Common myeloid progenitor, CD34-positive (primary cell): ENCODE results near the gene ADARB2.
A peak's percentile ranks its signal among the peaks of the same experiment; 100 is the strongest.

Experiments used
- CTCF ChIA-PET: fragments of 350-600 bp; sonication (Branson Sonifier 250); formaldehyde crosslinking; loops from one replicate; lab custom pipeline; 2021; ENCODE audit warnings: antibody characterized with exemption; lab: Charles Lee
- POLR2A ChIA-PET: fragments of 350-600 bp; sonication (Branson Sonifier 250); formaldehyde crosslinking; loops from one replicate; lab custom pipeline; 2021; ENCODE audit warnings: antibody characterized with exemption; lab: Charles Lee
- DNase-seq, 3 donors: peaks; one replicate each; pipeline versions ENCODE4 v3.0.0 to v3.0.0-alpha.2; 2013
- H3K27ac ChIP-seq, 2 experiments: 1 replicate in 1 of 2; 2 replicates in 1 of 2; pipeline ENCODE4 v1.7.0; 2013; ENCODE audit warnings: inconsistent platforms in 2 of 2, low read length in 2 of 2, mild to moderate bottlenecking in 2 of 2, low read depth in 1 of 2, moderate library complexity in 1 of 2; ENCODE audit not compliant: severe bottlenecking in 2 of 2, insufficient read depth in 1 of 2, poor library complexity in 1 of 2
- H3K27me3 ChIP-seq, 5 experiments: replicated peaks in 2 of 5; 1 replicate in 3 of 5; 2 replicates in 2 of 5; pipeline versions ENCODE4 v1.6.1 to v1.7.0; 2013; ENCODE audit warnings: low read length in 4 of 5, mild to moderate bottlenecking in 2 of 5, moderate library complexity in 2 of 5, inconsistent platforms in 1 of 5; ENCODE audit not compliant: insufficient read depth in 5 of 5, control insufficient read depth in 4 of 5
- H3K36me3 ChIP-seq, 4 experiments: 1 replicate in 2 of 4; 2 replicates in 2 of 4; pipeline versions ENCODE4 v1.6.1 to v1.7.0; 2013; ENCODE audit warnings: low read length in 3 of 4, control low read depth in 1 of 4, mild to moderate bottlenecking in 1 of 4; ENCODE audit not compliant: control insufficient read depth in 4 of 4, insufficient read depth in 4 of 4
- H3K4me1 ChIP-seq, 4 experiments: 1 replicate in 3 of 4; 2 replicates in 1 of 4; pipeline versions ENCODE4 v1.6.1 to v1.7.1; 2013; ENCODE audit warnings: low read length in 3 of 4, mild to moderate bottlenecking in 3 of 4, control low read depth in 1 of 4, inconsistent platforms in 1 of 4, moderate library complexity in 1 of 4; ENCODE audit not compliant: control insufficient read depth in 4 of 4, insufficient read depth in 4 of 4; ENCODE audit errors: control extremely low read depth in 1 of 4
- H3K4me3 ChIP-seq, 7 experiments: 1 replicate in 4 of 7; 2 replicates in 3 of 7; pipeline versions ENCODE4 v1.5.1 to v1.7.0; 2013; ENCODE audit warnings: mild to moderate bottlenecking in 7 of 7, low read length in 6 of 7, moderate library complexity in 6 of 7, inconsistent platforms in 2 of 7, low read depth in 2 of 7, control low read depth in 1 of 7; ENCODE audit not compliant: insufficient read depth in 4 of 7, control insufficient read depth in 1 of 7; ENCODE audit errors: extremely low read depth in 1 of 7
- H3K9me3 ChIP-seq, 5 experiments: 1 replicate in 4 of 5; 2 replicates in 1 of 5; pipeline versions ENCODE4 v1.6.1 to v1.7.1; 2013; ENCODE audit warnings: low read length in 4 of 5, mild to moderate bottlenecking in 2 of 5, inconsistent platforms in 1 of 5, low read depth in 1 of 5, moderate library complexity in 1 of 5; ENCODE audit not compliant: control insufficient read depth in 4 of 5, insufficient read depth in 2 of 5; ENCODE audit errors: control extremely low read depth in 1 of 5
- WGBS: methylation state at CpG from one replicate; pipeline ENCODE4 v1.1.5; 2013; ENCODE audit not compliant: insufficient coverage; 5-methylcytosine and 5-hydroxymethylcytosine counted together

The ADARB2 gene

GRCh38 chr10:1293157-1293556, 444.2 kb downstream of the ADARB2 start:
- Histone ChIP-seq H3K4me3 (no peak overlapping the region), H3K27ac (no peak overlapping the region), H3K27me3 (peaks cover 0 to 58% (median 4%) of the 10 kb centered on the region in 5 experiments), H3K9me3 (no peaks in the 10 kb centered on the region), H3K36me3 (no peaks in the 10 kb centered on the region), H3K4me1 (no peaks in the 10 kb centered on the region)
- ChIA-PET CTCF (no interaction called here), POLR2A (no interaction called here)
- no peak for DNase-seq
- WGBS, result 15% methylated on average over 4 of the region's 5 CpGs

GRCh38 chr10:1292611-1293031, 444.7 kb downstream of the ADARB2 start:
- Histone ChIP-seq H3K4me3 (no peak overlapping the region), H3K4me1 (no peaks in the 10 kb centered on the region), H3K9me3 (no peaks in the 10 kb centered on the region), H3K27ac (no peak overlapping the region), H3K36me3 (no peaks in the 10 kb centered on the region), H3K27me3 (peaks cover 0 to 57% (median 2%) of the 10 kb centered on the region in 5 experiments)
- ChIA-PET POLR2A (no interaction called here), CTCF (no interaction called here)
- WGBS, result 74% methylated on average over 13 of the region's 13 CpGs
- DNase-seq, result no peak

- H3K4me3 ChIP-seq, result no peak overlapping the region
- H3K27me3 ChIP-seq, result peaks cover 0 to 55% (median 0%) of the 10 kb centered on the region in 5 experiments
- ChIA-PET POLR2A (no interaction called here), CTCF (no interaction called here)
- no peaks in the 10 kb centered on the region for H3K9me3 ChIP-seq
- H3K4me1 ChIP-seq, result no peaks in the 10 kb centered on the region
- DNase-seq, result no peak
- 89% methylated on average over 21 of the region's 27 CpGs for whole genome bisulfite sequencing
- no peak overlapping the region for H3K27ac ChIP-seq
- no peaks in the 10 kb centered on the region for H3K36me3 ChIP-seq
Observed at GRCh38 chr10:1291178-1292090, 445.9 kb downstream of the ADARB2 start.

- 95% methylated on average over 6 of the region's 8 CpGs for WGBS
- no peak for DNase-seq
- Histone ChIP-seq H3K36me3 (no peaks in the 10 kb centered on the region), H3K4me3 (no peak overlapping the region), H3K4me1 (no peaks in the 10 kb centered on the region), H3K27me3 (peaks cover 0 to 54% (median 0%) of the 10 kb centered on the region in 5 experiments), H3K27ac (no peak overlapping the region), H3K9me3 (no peaks in the 10 kb centered on the region)
- ChIA-PET CTCF (no interaction called here), POLR2A (no interaction called here)
Observed at GRCh38 chr10:1290071-1290471, 447.3 kb downstream of the ADARB2 start.

GRCh38 chr10:1289591-1289990, 447.7 kb downstream of the ADARB2 start:
- Histone ChIP-seq H3K4me3 (no peak overlapping the region), H3K9me3 (no peaks in the 10 kb centered on the region), H3K27ac (no peak overlapping the region), H3K4me1 (no peaks in the 10 kb centered on the region), H3K36me3 (no peaks in the 10 kb centered on the region), H3K27me3 (peaks cover 0 to 50% (median 0%) of the 10 kb centered on the region in 5 experiments)
- ChIA-PET POLR2A (no interaction called here), CTCF (no interaction called here)
- WGBS, result 87% methylated on average over 16 of the region's 16 CpGs
- DNase-seq, result no peak

- peak in 1 of 3 donors; percentile 11 for DNase-seq
- 34% methylated on average over 4 of the region's 6 CpGs for WGBS
- Histone ChIP-seq H3K9me3 (no peaks in the 10 kb centered on the region), H3K27ac (no peak overlapping the region), H3K4me1 (no peaks in the 10 kb centered on the region), H3K27me3 (peaks cover 0 to 39% (median 4%) of the 10 kb centered on the region in 5 experiments), H3K36me3 (no peaks in the 10 kb centered on the region), H3K4me3 (no peak overlapping the region)
- ChIA-PET POLR2A (no interaction called here), CTCF (no interaction called here)
Observed at GRCh38 chr10:1287971-1288401, 449.3 kb downstream of the ADARB2 start.

GRCh38 chr10:1287487-1287886, 449.8 kb downstream of the ADARB2 start:
- 72% methylated on average over 7 of the region's 7 CpGs for WGBS
- POLR2A ChIA-PET, result no interaction called here
- H3K9me3 ChIP-seq, result no peaks in the 10 kb centered on the region
- no peak overlapping the region for H3K27ac ChIP-seq
- H3K36me3 ChIP-seq, result no peaks in the 10 kb centered on the region
- no peaks in the 10 kb centered on the region for H3K4me1 ChIP-seq
- DNase-seq, result no peak
- peaks cover 0 to 37% (median 8%) of the 10 kb centered on the region in 5 experiments for H3K27me3 ChIP-seq
- CTCF ChIA-PET, result no interaction called here
- H3K4me3 ChIP-seq, result no peak overlapping the region
